DOHH2 (cell line): ENCODE results near the gene TAF6L.

Experiments
- H3F3A ChIP-seq: fragments of 200-600 bp; sonication (generic), shearing (Covaris generic); 2 replicates; pipeline ENCODE4 v1.6.0; 2016; ENCODE audit warnings: antibody characterized with exemption, mild to moderate bottlenecking; ENCODE audit not compliant: control insufficient read depth, insufficient read depth
- H3K27ac ChIP-seq: fragments of 200-600 bp; sonication (generic); 2 replicates; pipeline ENCODE4 v1.5.1; 2014; ENCODE audit warnings: low read depth, mild to moderate bottlenecking, low read length, moderate library complexity
- H3K27me3 ChIP-seq: fragments of 200-600 bp; sonication (generic); 2 replicates; pipeline ENCODE4 v1.6.1; 2014; ENCODE audit warnings: mild to moderate bottlenecking, low read length, mixed read lengths; ENCODE audit not compliant: control insufficient read depth
- H3K36me3 ChIP-seq: fragments of 200-600 bp; sonication (generic); 2 replicates; pipeline ENCODE4 v1.6.1; 2014; ENCODE audit warnings: mild to moderate bottlenecking, low read length, moderate library complexity, mixed read lengths; ENCODE audit not compliant: control insufficient read depth
- H3K4me1 ChIP-seq: fragments of 200-600 bp; sonication (generic); 2 replicates; pipeline ENCODE4 v1.6.1; 2014; ENCODE audit warnings: mild to moderate bottlenecking, low read length, mixed read lengths; ENCODE audit not compliant: control insufficient read depth
- H3K4me2 ChIP-seq: fragments of 200-600 bp; sonication (generic); 2 replicates; pipeline ENCODE4 v1.6.0; 2014; ENCODE audit warnings: mild to moderate bottlenecking, low read length, moderate library complexity
- H3K4me3 ChIP-seq: fragments of 200-600 bp; sonication (generic); 2 replicates; pipeline ENCODE4 v1.5.1; 2014; ENCODE audit warnings: mild to moderate bottlenecking, low read length, mixed read lengths
- H3K79me2 ChIP-seq: fragments of 200-600 bp; sonication (generic); 2 replicates; pipeline ENCODE4 v1.6.1; 2014; ENCODE audit warnings: mild to moderate bottlenecking, low read length, mixed read lengths; ENCODE audit not compliant: control insufficient read depth
- H3K9me2 ChIP-seq: fragments of 200-600 bp; sonication (generic); replicated peaks from 2 replicates; pipeline ENCODE4 v1.6.1; 2014; ENCODE audit warnings: mild to moderate bottlenecking, low read length, mixed read lengths; ENCODE audit not compliant: control insufficient read depth
- H3K9me3 ChIP-seq: fragments of 200-600 bp; sonication (generic); 2 replicates; pipeline ENCODE4 v1.6.1; 2014; ENCODE audit warnings: antibody characterized with exemption, low read length, mixed read lengths; ENCODE audit not compliant: control insufficient read depth, insufficient read depth
- H4K20me1 ChIP-seq: fragments of 200-600 bp; sonication (generic); 2 replicates; pipeline ENCODE4 v1.6.0; 2014; ENCODE audit warnings: low read depth, mild to moderate bottlenecking, antibody characterized with exemption, low read length, moderate library complexity; ENCODE audit not compliant: control insufficient read depth, insufficient read depth
- CTCF ChIP-seq: fragments of 200-600 bp; sonication (generic); IDR thresholded peaks from one replicate; pipeline ENCODE4 v1.5.1; 2014; ENCODE audit warnings: antibody characterized with exemption, mild to moderate bottlenecking, low read depth, low read length; ENCODE audit not compliant: poor library complexity, severe bottlenecking
- EZH2phosphoT487 ChIP-seq: fragments of 200-600 bp; sonication (generic); IDR thresholded peaks from 2 replicates; pipeline ENCODE4 v1.6.1; 2017; ENCODE audit warnings: borderline replicate concordance, mild to moderate bottlenecking, antibody characterized with exemption, low read length, moderate library complexity, mixed read lengths

The TAF6L gene

GRCh38 chr11:62835336-62835735, 64.1 kb downstream of the TAF6L start:
- H3K4me3 ChIP-seq = no peak overlapping the region
- TF ChIP-seq EZH2phosphoT487 (no peak), CTCF (no peak)
- H3K9me2 ChIP-seq = no peaks in the 10 kb centered on the region
- no peaks in the 10 kb centered on the region for H3K9me3 ChIP-seq
- peaks cover 31% of the 10 kb centered on the region for H3K4me1 ChIP-seq
- no peak overlapping the region for H3K27ac ChIP-seq
- H3K4me2 ChIP-seq = no peak overlapping the region
- H3K27me3 ChIP-seq = no peaks in the 10 kb centered on the region
- H3K36me3 ChIP-seq = peaks cover 67% of the 10 kb centered on the region
- peaks cover 22% of the 10 kb centered on the region for H3F3A ChIP-seq
- no peaks in the 10 kb centered on the region for H4K20me1 ChIP-seq
- H3K79me2 ChIP-seq = peaks cover 59% of the 10 kb centered on the region
